ENCODE data around the gene RPS24.

GRCh38 chr10:78025685-78026364 is 7.8 kb upstream of the RPS24 start:
- TF ChIP-seq CTCF (IDR thresholded peaks at IDR 0.05) (no peak), ZFX (IDR thresholded peaks at IDR 0.05; ENCODE audit: borderline replicate concordance) (no peak)

All from 22Rv1 (cell line).